GM21723 (cell line): ENCODE measurements around the gene CLHC1.
A peak's percentile ranks its signal among the peaks of the same experiment; 100 is the strongest.
"Not testable (repeated sequence)": the region's sequence is repeated elsewhere in the genome, so short reads cannot be mapped to it uniquely, and the experiment has no call there.

Experiments
- ATAC-seq: cut with Tn5 transposase; IDR thresholded peaks from one replicate; pipeline ENCODE4 v1.9.1; 2021; ENCODE audit warnings: mild to moderate bottlenecking, moderate library complexity; ENCODE audit not compliant: unreplicated experiment

CLHC1 gene

DNA sequence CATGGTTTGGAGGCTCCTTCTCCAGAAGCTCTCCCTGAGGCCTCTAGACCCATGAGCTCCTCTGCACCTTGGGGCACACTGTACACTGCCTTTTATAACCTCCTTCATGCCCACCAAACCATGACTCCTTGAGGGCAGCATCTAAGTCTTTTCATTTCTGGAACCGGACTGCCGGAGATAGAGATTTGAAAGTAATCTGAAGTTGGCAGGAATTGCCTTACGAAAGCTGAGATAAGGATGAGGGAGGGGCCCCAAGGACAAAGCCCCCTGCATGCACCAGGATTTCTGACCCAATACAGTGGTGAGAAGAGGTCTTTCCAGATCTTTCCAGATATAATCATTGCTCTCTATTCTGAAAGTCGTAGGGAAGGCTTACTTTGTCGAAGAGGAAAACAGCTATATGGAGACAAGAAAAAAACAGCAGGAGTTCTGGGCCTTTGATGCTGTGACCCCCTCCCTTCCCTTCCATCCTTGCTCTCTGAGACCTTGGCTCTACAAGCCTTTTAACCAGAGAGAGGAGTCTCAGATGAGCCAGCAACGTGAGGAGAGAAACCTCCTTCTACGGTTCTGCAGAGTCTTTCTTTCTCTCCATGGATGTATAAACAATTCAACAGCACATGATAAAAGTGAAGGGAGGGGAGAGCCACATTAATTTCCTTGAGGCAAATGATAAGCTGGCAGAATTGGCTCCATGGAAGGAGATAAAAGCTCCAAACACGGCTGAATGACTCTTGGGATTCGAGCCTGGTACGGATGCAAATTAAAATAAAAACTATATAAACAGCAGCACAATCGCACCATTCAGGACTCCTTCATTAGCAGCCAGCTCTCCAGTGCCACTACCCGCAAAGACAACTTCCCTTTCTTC is 93.8 kb downstream of the CLHC1 start:
- ATAC-seq: no peak

DNA sequence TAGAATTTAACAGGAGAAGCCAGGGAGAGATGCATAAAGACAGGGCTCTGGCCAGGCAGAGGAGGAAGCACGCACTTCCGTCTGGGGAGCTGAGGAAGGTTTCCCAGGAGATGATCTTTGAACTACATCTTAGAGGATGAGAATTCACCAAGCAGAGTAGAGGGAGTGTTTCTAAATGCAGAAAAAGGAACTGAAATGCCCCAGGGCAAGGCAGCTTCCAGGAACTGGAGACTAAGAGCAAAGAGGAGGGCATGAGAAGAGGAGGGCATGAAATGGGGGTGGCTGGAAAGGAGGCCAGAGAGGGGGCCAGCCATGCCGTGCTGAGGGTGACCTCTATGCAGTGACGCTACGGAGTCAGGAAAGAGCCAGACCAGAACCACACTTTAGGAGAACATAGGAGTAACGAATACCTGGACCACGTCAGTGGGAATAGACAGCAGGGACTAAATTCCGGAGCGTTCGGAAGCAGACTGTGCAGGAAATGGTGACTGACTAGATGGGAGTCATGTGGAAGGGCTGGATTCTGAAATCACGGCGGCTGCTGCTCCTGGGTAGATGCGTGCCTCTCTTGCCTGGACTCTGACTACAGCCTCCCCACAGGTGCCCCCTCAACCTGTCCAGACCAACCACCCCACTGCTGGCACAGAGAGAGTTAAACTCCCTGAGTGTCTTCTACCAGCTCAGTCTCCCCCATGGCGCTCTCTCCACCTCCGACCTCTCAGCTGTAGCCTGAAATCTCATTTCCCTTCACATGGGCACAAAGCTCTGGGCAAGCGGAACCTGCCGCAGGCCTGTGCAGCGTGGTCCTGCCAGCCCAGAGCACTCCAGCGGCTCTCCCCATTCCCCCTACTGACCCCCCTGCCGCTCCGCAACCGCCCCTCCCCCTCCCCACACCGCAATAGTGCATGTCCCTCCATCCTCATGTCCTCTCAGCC is 94.8 kb downstream of the CLHC1 start:
- no peak for ATAC-seq

- ATAC-seq: no peak
Observed at GRCh38 chr2:55136138-55136541, 96.0 kb downstream of the CLHC1 start.

DNA sequence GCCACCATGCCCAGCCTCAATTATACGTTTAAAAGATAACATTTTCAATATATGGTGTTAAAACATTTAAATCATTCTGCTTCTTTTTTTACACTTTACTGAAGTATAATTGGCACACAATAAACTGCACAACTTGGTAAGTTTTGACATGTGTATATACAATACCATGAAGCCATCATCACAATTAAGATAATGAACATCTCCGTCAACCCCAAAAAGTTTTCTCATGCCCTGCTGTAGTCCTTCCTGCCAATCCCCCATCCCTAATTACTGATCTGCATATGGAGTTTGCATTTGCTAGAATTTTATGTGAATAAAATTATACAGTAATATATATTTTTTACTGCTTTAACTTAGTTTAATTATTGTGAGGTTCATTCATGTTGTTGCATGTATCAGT is 96.6 kb downstream of the CLHC1 start:
- no peak for ATAC-seq

DNA sequence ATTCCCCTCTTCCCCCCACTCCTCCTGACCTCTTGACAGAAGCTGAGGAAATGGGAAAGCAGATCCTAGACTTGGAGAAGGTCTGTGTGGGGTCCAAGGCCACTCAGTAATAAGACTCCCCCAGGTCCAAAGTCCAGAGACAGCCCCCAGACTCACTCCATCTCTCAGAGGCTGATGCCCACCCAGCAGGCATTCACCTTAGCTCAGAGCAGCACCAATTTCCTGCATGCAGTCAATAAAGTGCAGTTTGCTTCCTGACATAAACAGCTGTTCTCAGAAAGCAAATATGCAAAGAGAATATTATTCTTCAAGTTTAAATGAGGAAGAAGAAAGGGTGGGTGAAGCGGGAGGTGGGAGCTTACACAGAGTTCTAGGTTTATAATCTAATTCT is 97.8 kb downstream of the CLHC1 start:
- ATAC-seq: no peak

GRCh38 chr2:55133467-55134315 is 98.4 kb downstream of the CLHC1 start:
- ATAC-seq: peak; percentile 83

GRCh38 chr2:55130849-55131248 is 101.2 kb downstream of the CLHC1 start:
- no peak for ATAC-seq

- not testable (repeated sequence) for ATAC-seq
Observed at GRCh38 chr2:55126643-55127042, 105.5 kb downstream of the CLHC1 start.
